Right lobe of liver (tissue), 4 donors: ENCODE data around the gene MLXIPL.

Source experiments
- POLR2A ChIP-seq: fragments of 450-650 bp; IDR thresholded peaks from one replicate; pipeline ENCODE4 v1.6.1; 2017; ENCODE audit warnings: antibody characterized with exemption, mild to moderate bottlenecking
- TF ChIP-seq, protein P1 (sequence below), 4 donors: fragments of 200-600 bp in 3 of 4; fragments of 450-650 bp in 1 of 4; IDR thresholded peaks; one replicate each; pipeline versions ENCODE4 v1.5.1 to v1.8.0; 2016 to 2022; ENCODE audit warnings: antibody characterized with exemption in 4 of 4, mild to moderate bottlenecking in 2 of 4
- donor health status: DM: no; HTN: no; CAD: no.
- donor health status: DM: no; HTN: no; CAD: no.
- donor health status: DM: no; HTN: yes; CAD: no.

DNA sequence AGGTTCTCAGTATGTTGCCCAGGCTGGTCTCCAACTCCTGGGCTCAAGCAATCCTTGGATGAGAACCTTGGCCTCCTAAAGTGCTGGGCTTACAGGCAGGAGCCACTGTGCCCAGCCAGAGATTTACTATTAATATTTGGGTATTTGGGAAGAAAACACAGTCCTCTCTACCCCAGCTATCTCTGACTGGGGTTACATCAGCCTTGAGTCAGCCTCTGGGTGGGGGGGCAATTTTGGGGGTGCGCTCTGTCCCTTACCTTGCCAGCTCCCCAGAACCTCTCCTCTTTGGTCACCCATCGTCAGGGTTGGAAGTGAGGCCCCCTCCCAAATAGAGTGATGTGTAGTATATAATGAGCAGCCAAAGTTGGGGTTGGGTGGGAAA lies 1.8 kb downstream of the MLXIPL start:
- TF ChIP-seq POLR2A, result no peak
- TF ChIP-seq, protein P1, sequence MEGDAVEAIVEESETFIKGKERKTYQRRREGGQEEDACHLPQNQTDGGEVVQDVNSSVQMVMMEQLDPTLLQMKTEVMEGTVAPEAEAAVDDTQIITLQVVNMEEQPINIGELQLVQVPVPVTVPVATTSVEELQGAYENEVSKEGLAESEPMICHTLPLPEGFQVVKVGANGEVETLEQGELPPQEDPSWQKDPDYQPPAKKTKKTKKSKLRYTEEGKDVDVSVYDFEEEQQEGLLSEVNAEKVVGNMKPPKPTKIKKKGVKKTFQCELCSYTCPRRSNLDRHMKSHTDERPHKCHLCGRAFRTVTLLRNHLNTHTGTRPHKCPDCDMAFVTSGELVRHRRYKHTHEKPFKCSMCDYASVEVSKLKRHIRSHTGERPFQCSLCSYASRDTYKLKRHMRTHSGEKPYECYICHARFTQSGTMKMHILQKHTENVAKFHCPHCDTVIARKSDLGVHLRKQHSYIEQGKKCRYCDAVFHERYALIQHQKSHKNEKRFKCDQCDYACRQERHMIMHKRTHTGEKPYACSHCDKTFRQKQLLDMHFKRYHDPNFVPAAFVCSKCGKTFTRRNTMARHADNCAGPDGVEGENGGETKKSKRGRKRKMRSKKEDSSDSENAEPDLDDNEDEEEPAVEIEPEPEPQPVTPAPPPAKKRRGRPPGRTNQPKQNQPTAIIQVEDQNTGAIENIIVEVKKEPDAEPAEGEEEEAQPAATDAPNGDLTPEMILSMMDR (IDR thresholded peaks at IDR 0.05), result no peak
